DLD1 (cell line): ENCODE data around the gene MARVELD1.

Experiments
- in situ Hi-C: cut with HindIII; loops from 2 replicates; pipeline ENCODE4 v1.10.0; 2017; ENCODE audit warnings: low sequenced_read_pairs

Gene MARVELD1

DNA sequence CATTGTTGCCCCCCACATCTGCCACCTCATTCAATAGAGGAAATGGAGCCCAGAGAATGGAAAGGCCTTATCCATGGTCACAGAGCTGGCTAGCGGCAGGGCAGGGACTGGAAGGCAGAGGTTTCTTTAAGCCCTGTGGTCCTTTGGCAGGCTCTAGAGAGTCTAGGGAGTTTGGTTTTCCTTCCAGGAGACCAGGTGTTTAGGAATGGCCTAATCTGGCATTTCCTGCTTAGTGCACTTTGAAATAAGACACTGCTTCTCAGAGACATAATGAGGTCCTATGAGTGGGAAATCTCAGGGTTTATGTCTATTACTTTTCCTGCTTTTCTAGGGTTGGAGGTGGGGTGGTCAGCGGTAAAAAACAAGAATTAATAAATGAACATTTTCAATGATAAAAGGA, 6.1 kb downstream of the MARVELD1 start:
- in situ Hi-C loops, result no loop called here

DNA sequence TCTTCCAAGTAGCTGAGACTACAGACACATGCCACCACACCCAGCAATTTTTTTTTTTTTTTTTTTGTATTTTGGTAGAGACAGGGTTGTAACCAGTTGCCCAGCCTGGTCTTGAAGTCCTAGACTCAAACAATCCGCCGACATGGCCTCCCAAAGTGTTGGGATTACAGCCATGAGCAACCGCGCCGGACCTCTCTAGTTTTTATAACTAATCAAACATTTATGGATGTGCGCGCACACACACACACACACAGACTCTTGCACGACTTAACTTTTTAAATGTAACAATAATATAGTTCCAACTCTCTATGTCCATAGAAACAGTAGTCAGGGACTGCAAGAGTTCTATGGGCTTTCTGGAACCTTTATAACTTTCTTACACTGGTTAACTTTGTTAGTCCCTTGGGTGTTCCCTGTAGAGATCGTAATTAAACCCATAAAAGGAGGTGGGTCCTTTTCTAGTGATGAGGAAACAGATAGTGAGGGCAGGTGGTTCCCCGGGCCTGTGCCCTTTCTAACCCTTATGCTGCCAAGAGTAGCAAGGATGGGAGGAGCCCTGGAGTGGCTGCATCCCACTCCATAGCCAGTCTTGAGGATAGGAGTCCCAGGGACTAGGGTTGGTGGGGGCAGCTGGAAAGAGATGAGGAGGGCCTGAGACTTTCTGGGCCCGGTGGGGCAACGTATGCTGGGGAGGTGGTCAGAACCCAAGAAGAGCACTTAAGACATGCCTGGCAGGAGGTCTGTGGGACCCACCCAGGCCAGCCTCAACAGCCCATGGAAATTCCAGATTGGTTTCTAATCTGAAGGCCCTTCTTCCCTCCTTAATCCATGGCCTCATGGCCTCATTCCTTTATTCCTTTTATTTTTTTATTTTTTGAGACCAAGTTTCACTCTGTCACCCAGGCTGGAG, 8.6 kb downstream of the MARVELD1 start:
- in situ Hi-C loops, result no loop called here

DNA sequence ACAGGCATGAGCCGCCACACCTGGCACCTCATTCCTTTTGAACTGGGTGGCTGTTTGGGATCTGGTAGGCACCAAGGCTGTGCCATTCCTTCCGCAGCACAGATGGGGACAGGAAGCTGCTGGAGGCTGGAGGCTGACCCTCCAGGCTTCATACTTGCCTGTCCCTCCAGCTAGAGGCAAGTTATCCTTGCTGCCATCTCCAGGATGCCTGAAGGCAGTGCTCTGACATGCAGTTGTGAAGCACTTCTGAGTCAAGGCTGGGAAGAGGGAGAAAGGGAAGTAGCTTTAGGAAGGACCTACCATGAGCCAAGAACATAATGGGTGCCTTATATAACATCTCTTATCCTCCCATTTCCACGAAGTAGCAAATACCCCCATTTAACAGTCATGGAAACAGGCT, 9.5 kb downstream of the MARVELD1 start:
- in situ Hi-C loops, result no loop called here

DNA sequence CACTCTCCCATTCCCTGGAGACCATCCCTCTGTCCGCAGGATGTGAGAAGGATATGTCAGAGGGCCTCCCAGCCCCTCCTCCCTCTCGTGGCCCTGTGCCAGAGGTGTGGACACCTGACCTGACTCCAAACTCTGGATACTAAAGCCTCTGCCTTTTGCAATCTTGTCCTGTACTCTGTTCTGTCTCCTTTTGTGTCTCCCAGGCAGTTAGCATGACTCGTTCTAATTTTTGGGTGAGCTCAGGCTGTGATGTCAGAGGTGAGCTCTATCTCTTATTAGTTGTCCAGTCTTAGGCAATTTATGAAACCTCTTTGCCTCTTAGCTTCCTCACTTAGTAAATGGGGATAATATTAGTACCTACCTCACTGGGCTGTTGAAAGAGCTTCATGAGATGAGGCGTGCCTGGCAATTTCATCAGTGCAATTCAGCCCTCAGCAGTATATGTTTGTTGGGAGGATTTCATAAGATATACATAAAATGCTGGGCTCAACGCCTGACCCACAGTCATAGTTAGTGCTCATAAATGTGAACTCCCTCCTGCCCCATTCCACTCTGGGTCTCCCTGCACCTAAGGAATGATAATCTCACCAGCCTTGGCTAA, 10.9 kb downstream of the MARVELD1 start:
- in situ Hi-C loops, result no loop called here

DNA sequence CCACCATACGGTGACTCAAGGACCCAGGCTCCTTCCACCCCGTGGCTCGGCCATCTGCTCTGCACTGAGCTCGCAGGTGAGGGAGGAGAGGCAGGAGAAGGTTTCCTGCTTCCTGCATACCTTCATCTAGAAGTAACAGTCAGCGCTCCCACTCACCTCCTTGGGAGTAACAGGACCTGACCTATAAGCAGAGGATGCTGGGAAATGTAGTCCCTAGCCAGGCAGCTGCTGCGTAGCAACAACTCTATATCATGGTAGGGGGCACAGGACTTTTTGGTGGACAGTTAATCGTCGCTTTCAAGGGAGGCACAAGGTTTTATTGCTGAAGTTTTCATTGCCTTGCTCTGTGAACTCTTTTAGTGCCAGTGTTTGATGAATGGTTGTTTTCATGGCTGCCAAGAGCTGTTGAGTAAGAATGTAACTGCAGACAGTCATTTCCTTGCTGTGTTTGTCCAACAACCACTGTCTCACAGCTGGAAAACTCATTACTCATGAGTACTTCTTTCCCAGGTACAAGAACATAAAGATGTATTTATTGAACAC, 13.2 kb downstream of the MARVELD1 start:
- in situ Hi-C loops, result no loop called here

DNA sequence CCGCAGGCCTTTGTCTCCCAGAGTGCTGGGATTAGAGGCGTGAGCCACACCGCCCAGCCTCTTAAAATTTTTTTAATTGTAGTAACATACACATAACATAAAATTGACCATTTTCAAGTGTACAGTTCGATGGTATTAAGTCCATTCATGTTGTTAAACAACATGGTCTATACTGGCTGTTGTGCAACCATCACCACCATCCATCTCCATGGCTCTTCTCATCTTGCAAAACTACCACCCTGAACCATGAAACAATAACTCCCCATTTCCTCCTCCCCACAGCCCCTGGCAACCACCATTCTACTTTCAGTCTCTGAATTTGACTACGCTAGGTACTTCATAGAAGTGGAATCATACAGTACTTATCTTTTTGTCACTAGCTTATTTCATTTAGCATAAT, 15.5 kb downstream of the MARVELD1 start:
- in situ Hi-C loops, result no loop called here

DNA sequence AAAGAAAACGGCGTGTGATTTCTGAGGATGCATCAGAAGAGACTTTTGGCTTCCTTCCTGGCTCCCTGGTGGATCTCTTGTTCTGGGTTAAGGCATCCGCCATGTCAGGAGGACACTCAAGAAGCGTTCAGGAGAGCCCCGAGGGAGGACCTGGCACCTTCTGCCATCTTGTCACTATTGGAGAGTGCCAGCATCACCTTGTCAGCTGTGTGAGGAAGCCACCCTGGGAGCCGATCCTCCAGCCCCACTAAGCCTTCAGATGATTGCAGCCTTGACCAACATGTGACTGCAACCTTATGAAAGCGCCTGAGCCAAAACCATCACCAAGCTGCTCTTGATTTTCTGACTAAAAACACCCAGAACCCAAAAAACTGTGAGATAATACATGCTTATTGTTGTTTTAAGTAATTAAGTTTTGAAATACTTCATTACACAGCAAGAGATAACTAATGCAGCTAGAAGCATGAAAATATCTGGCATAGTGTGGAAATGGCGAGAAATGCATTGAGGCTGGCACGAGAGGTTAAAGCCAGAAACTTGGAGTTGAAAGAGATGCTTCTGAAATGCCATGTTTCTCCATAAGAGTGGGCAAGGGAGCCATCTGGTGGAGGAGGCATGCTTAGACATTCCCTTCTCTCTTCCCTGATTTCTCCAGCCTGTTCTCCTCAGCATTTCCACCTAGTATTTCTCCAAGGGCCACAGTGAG, 18.0 kb downstream of the MARVELD1 start:
- in situ Hi-C loops, result no loop called here

DNA sequence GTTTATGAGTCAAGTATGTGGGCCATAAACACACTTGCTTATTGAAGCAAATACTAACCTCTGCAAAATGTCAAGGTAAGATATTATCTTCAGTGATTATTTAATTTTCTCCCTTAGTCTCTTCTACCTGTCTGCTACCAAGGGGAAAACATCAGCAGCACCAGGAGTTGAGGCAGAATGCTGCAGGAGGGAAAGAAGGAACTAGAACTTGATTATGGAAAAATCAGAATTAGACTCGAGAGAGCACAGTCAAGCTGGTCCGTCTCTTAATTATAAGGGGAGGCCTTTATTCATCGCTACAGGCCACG, 18.5 kb downstream of the MARVELD1 start:
- in situ Hi-C loops, result no loop called here

DNA sequence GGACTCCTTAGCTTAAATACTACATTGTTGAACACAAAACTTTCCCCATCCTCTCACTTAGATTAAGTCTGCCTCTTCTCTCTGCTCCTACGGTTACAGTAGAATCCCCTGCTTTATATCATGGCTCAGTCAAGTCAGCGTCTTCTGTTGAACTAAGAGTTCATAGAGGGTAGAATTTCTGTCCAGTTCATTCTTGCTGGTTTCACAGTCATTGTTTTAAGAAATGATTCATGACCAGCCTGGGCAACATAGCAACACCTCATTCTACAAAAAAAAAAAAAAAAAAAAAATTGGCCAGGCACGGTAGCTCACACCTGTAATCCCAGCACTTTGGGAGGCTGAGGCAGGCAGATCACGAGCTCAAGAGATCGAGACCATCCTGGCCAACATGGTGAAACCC, 19.7 kb downstream of the MARVELD1 start:
- in situ Hi-C loops, result no loop called here

DNA sequence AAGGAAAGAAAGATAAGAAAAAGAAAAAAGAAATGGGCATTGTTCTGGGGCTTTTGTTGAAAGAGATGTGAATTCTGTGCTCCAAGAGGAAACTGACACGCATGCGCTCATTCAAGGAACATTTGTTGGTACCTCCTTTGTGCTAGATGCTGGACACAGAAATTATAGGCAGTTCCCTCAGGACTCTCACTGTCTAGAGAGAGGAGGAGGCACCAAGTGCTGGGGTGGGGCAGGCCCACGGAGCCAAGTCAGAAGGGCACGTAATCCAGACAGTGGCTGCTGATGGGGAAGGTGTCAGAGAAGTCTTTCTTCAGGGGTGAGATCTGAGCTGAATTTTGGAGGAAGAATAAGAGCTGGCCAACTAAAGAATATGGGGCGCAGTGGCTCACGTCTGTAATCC, 20.5 kb downstream of the MARVELD1 start:
- in situ Hi-C loops, result no loop called here

DNA sequence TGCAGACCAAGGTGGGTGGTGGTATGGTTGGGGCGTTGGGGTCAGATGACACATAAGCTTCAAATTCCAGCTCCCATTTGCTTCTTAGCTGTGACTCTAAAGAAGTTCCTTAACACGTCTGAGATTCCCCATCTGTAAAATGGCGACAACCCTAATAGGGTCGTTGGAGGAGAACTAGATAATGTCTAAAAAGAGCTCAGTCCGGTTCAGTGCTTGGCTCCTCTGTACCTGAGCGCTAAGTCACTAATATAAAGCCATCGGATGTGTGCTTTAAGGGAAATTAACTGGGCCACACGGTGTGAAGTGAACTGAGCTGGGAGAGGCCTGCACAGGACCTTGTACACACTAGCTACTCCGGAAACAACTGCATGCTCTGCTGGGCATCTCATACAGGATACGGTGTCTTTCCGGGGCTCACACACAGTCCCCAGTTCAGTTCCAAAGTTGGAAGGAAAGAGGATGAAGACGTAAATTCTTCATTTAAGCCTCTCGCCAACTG, 22.9 kb downstream of the MARVELD1 start:
- in situ Hi-C loops, result no loop called here

DNA sequence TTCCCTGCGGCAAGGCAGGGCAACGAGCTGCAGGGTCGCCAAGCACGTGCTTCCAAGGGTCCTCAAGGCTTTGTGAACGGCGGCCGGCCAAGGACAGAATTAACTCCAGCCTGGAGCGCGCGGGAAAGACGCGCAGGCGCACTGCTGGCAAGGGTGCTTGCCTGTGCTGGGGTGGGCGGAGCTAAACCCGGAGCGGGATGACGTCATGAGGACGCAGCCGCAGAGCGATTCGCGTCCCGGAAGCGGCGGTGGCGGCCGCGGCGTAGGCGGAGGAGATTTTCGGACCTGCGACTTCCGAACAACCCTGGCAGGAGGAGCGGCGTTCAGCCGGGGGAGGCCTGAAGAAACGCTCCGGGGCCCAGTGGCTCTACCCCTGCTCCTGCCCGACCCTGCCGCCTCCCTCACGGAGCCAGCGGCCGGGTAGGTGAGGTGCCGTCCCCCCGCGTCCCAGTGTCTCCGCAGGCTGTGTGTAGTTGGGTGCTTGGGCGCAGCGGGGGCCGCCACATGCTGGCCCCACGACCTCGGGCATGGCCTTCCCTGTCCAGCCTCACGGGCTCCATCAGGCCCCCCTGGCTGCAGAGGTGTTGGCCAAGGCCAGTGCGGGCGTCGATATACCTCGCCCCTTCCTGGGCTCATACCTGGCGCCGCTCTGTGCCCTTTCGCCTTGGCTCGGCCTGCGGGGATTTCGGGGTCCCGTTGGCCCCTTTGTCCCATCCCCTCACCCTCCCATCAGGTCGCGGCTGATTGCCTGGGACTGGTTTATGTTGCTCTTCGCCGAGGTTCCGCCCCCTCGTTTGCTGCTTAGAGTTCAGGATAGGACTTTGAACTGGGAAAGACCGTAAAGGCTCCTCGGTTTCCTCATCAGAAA, 23.6 kb downstream of the MARVELD1 start, which contains the start of gene ZFYVE27:
Gene ZFYVE27 (plus strand): TSS at position 227 of the 868 bp plus-strand sequence. CDS start 1,350 bp downstream, outside the sequence.
- in situ Hi-C loops, result no loop called here

DNA sequence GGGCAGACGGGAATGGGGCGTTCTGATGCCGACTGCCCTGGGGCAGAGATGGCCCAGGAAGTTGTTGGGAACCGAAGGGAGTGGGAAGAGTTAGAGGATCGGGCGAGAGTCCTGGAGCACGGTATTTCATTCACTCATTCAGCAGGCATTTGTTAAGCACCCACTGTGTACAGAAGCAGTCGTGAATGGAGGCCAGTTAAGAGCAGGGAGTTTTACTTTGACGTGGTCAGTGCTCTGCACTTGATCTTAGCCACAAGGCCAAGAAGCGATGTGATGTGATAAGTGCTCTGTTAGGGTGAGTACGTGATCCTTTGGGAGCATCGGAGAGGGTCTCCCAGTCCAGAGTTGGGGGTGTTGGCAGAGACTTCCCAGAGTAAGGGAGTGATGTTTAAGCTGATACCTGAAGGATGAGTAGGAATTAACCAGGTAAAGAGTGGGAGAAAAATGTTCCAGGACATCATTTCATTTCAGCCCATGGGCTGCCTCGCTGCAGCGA, 24.3 kb downstream of the MARVELD1 start:
- in situ Hi-C loops, result no loop called here

DNA sequence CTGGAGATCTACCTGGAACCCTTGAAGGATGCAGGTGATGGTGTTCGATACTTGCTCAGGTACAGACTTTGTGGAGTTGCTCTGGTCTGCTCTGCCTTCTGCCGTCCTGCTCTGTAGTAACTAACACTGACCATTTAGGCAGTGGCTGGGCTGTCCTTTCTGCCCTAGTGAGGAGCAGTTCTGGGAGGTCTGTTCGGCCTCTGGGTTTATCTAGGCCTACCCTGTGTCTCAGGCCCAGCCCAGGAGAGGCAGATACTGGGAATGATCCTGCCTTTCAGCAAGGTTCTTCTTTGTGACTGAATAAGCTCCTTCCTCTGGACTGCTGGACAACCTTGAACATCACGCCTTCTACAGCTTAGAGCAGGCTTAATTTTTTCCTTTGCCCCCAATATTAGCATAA, 25.1 kb downstream of the MARVELD1 start:
- in situ Hi-C loops, result no loop called here

DNA sequence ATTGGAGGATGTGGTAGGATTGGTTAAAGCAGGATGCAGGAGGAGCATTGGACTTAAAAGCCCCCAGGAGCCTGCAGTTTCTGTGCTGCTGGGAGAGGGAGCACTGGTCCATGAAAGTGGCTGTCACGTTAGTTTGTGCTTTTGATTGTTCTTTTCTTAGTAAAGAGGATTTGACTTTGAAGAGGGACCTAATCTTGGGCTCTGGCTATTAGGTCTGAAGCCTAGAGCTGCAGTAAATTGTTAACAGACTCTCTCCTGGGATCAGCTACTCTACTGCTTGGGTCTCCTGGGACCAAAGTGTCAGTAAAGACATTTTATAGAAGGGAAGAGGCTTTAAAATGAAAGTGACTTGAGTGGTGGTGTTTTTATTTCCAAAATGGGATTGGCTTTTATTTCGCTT, 27.1 kb downstream of the MARVELD1 start:
- in situ Hi-C loops, result no loop called here

DNA sequence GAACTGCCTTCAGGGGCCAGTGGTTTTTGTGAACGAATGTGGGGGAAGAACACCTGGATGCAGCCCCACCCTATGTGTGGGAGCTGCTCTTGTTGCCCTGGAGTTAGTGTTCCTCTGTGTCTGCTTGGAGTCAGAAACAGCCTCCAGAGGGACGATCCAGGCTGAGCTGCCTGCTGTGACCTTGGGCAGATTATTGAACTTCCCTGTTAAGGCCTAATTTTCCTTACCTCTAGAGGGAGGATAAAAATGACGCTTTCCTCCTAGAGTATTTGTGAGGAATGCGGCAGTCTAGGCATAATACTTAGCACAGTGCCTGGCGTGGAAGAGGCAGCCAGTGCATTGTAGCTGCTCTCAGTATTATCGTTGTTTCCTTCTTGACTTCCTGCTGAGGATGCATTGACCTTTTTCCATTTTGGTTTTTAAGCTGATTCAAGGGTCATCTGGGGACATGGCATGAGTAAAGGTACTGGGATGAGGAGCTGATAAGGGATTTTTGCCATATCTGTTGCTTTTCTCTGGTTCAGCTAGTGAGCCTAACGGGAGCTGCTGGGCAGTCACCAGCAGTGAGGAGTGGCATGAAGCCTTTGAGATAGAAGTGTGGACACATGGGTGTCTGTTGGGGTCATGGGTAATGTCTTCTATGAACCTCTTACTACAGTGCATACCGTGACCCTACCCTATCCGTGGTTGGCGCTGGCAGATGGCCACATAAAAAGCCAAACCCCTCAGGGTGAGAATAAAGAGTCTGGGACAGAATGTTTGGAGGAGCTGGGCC, 29.8 kb downstream of the MARVELD1 start:
- in situ Hi-C loops, result no loop called here

DNA sequence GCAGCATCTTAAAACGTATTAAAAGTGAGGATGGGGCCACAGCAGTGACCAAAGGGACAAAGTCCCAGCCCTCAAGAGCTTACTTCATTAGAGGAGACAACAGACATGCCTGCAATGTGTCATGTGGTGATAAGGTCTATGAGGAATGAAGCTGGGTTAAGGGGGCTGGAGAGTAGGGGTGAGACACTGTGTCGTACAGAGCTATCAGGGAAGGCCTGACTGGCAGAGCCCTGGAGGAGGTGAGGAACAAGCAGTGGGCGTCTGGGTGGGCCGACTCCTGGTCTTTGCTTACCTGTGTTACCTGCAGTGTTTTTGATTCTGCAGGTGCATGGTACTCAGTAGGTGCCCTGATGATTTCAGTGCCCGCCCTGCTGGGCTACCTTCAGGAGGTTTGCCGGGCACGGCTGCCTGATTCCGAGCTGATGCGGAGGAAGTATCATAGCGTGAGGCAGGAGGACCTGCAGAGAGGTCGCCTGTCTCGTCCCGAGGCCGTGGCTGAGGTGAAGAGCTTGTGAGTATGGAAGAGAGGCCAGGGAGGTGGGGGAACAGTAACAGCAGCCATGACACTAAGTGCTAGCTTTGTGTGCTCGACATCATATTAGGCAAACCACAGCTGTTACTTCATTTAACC, 31.0 kb downstream of the MARVELD1 start:
- in situ Hi-C loops, result no loop called here

DNA sequence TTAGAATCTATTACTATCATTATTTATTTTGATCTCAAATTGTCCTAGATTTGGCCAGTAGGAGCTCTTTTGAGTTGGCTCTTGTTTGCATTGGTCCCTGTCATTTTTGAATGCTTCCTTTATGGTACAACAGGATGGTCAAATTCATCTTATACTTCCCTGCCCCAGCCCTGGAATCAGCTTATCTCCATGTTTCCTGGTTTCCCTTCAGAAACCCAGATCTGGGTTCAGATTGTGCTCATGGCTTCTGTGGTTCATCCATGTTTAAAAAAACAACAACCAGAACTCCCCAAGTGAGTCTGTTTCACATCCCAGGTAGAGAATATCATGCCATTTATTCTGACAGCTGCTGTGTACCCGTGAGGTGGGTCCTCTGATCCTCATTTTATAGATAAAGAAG, 34.0 kb downstream of the MARVELD1 start:
- in situ Hi-C loops, result no loop called here

DNA sequence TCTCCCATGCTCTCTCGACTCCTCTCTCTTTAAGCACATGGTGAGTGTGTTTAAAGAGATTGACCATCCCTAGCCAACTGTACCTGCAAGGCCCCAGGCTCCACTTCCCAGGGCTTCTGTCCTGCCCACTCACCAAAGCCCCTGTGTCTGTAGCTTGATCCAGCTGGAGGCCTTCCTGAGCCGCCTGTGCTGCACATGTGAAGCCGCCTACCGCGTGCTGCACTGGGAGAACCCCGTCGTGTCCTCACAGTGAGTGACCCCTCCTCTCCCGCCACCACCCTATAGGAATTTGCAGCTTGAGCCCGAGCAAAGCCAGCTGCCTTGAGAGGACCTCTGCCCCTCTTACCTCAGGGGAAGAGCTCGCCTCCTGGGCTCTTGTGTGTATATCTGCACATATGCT, 34.6 kb downstream of the MARVELD1 start:
- in situ Hi-C loops, result no loop called here
